Prostate gland (tissue), 2 donors: ENCODE measurements around the gene MCC.

Experiments
- CTCF ChIP-seq, 4 experiments: fragments of 200-600 bp in 2 of 4; fragments of 450-650 bp in 2 of 4; sonication (generic) in 2 of 4; IDR thresholded peaks; 1 replicate in 3 of 4; 2 replicates in 1 of 4; pipeline ENCODE4 v1.5.1; 2016 to 2019; ENCODE audit warnings: antibody characterized with exemption in 4 of 4, mild to moderate bottlenecking in 2 of 4, moderate library complexity in 2 of 4
- POLR2A ChIP-seq: fragments of 450-650 bp; IDR thresholded peaks from one replicate; pipeline ENCODE4 v1.6.1; 2016; ENCODE audit warnings: antibody characterized with exemption, mild to moderate bottlenecking
- POLR2AphosphoS5 ChIP-seq: sonication (generic); formaldehyde crosslinking; IDR thresholded peaks from one replicate; pipeline ENCODE4 v1.6.1; 2017; ENCODE audit warnings: antibody characterized with exemption

- TF ChIP-seq POLR2A: no peak
- TF ChIP-seq CTCF (IDR thresholded peaks at IDR 0.05): no peak
- no peak for TF ChIP-seq POLR2AphosphoS5
Observed at GRCh38 chr5:113337515-113338415, 150.5 kb downstream of the MCC start.
